ENCODE results near the gene SOX21. TPM values are rescaled to one million over a fixed set of nuclear protein-coding genes. Genes with fewer than 3 reads are reported as not detected.

The SOX21 gene
- total and polyA plus RNA-seq, 2 donors (not counting 1 experiment from before 2014, with no cell fraction given) = not detected

DNA sequence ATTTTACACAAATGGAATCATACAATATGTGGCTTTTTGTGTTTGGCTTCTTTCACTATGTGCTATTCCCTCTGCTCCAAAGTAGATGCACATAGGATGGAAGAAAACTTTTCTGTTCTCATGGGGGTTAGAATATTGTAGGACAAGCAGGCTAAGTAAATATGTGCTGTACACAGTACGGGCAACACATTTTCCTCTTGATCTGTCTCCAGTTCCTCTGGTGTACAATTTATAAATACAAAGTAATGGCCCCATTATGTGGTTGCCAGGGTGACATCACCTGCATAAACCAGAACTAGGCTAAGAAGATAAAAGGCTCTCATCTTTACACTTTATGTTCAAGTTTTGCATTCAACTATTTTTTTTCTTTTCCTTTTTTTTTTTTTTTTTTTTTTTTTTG is 41.0 kb upstream of the SOX21 start:
- ATAC-seq (ENCODE audit: low read depth) = no peak
- Histone ChIP-seq H3K9ac (ENCODE audit: low read length) (no peak overlapping the region), H3K27me3 (replicated peaks in 1 of 4; ENCODE audit: control extremely low read depth in 1 of 4, control insufficient read depth in 3 of 4, insufficient read depth in 4 of 4, low read length in 3 of 4) (no peaks in the 10 kb centered on the region), H3K4me3 (ENCODE audit: control extremely low read depth in 1 of 5, extremely low read depth in 1 of 5, insufficient read depth in 1 of 5, low read depth in 2 of 5, low read length in 4 of 5) (no peak overlapping the region), H3K79me2 (ENCODE audit: control insufficient read depth, insufficient read depth, low read length) (no peaks in the 10 kb centered on the region), H3K4me2 (replicated peaks; ENCODE audit: low read depth, low read length, poor library complexity, severe bottlenecking) (no peak overlapping the region), H3K27ac (ENCODE audit: low read length in 2 of 2) (no peak overlapping the region), H4K20me1 (ENCODE audit: control insufficient read depth, insufficient read depth, low read length, poor library complexity, severe bottlenecking) (no peaks in the 10 kb centered on the region), H3K4me1 (ENCODE audit: control insufficient read depth in 2 of 2, insufficient read depth in 2 of 2, low read length in 2 of 2) (no peaks in the 10 kb centered on the region), H3K36me3 (replicated peaks in 1 of 2; ENCODE audit: control extremely low read depth in 1 of 2, control insufficient read depth in 1 of 2, extremely low read depth in 1 of 2, insufficient read depth in 2 of 2, low read length in 1 of 2) (no peaks in the 10 kb centered on the region), H3K9me3 (ENCODE audit: control extremely low read depth in 1 of 3, control insufficient read depth in 2 of 3, insufficient read depth in 1 of 3, low read length in 2 of 3) (no peaks in the 10 kb centered on the region), H2AFZ (ENCODE audit: insufficient read depth, low read depth, low read length, poor library complexity, severe bottlenecking) (no peak overlapping the region)
- WGBS (ENCODE audit: insufficient coverage) = no CpG with 5 or more reads among the region's 1 CpG
- intact Hi-C loops (cut with micrococcal nuclease) = no loop called here
- Mint-ChIP-seq H3K9me3 (ENCODE audit: insufficient read depth) (no peaks in the 10 kb centered on the region), H3K27me3 (peaks cover 7% of the 10 kb centered on the region), H3K4me1 (no peaks in the 10 kb centered on the region), H3K27ac (no peak overlapping the region), H3K4me3 (no peak overlapping the region)
- no peak for DNase-seq
- POLR2A ChIA-PET = no interaction called here
- TF ChIP-seq EZH2 (IDR thresholded peaks at IDR 0.05; ENCODE audit: borderline replicate concordance, insufficient read depth, low read depth, low read length, poor library complexity, severe bottlenecking) (no peak), CTCF (IDR thresholded peaks at IDR 0.05) (no peak)
- CTCF ChIA-PET = no interaction called here

DNA sequence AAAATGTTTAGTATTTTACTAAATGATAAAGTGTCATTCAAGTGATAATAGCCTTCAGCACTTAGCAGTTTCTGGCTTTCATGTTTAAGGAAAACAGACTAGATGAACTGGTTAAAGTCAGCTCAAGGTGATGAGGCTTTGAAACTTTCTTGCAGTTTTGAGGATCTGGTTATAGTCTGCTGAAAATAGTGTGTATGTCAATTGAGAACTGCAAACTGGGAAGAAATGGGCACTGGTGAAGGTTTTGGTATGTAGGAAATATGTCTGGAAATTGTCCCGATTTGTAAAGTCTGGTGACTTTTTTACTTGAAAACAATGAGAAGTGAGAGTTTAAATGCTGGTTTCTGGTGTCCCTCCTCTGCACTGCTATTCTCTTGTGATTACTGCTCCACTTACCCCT is 36.8 kb upstream of the SOX21 start:
- 100% methylated on average over 1 of the region's 1 CpG for WGBS (ENCODE audit: insufficient coverage)
- H3K27ac Mint-ChIP-seq = no peak overlapping the region
- POLR2A ChIA-PET = no interaction called here

More for the DNA sequence above, 36.8 kb upstream of the SOX21 start:
- TF ChIP-seq CTCF (IDR thresholded peaks at IDR 0.05) (no peak), EZH2 (IDR thresholded peaks at IDR 0.05; ENCODE audit: borderline replicate concordance, insufficient read depth, low read depth, low read length, poor library complexity, severe bottlenecking) (no peak)
- no peak for ATAC-seq (ENCODE audit: low read depth)
- Histone ChIP-seq H3K4me1 (ENCODE audit: control insufficient read depth in 2 of 2, insufficient read depth in 2 of 2, low read length in 2 of 2) (no peaks in the 10 kb centered on the region), H4K20me1 (ENCODE audit: control insufficient read depth, insufficient read depth, low read length, poor library complexity, severe bottlenecking) (no peaks in the 10 kb centered on the region), H3K9ac (ENCODE audit: low read length) (no peak overlapping the region), H3K27ac (ENCODE audit: low read length in 2 of 2) (no peak overlapping the region), H3K4me3 (ENCODE audit: control extremely low read depth in 1 of 5, extremely low read depth in 1 of 5, insufficient read depth in 1 of 5, low read depth in 2 of 5, low read length in 4 of 5) (no peak overlapping the region), H3K79me2 (ENCODE audit: control insufficient read depth, insufficient read depth, low read length) (no peaks in the 10 kb centered on the region), H3K27me3 (replicated peaks in 1 of 4; ENCODE audit: control extremely low read depth in 1 of 4, control insufficient read depth in 3 of 4, insufficient read depth in 4 of 4, low read length in 3 of 4) (no peaks in the 10 kb centered on the region), H3K4me2 (replicated peaks; ENCODE audit: low read depth, low read length, poor library complexity, severe bottlenecking) (no peak overlapping the region), H2AFZ (ENCODE audit: insufficient read depth, low read depth, low read length, poor library complexity, severe bottlenecking) (no peak overlapping the region), H3K9me3 (ENCODE audit: control extremely low read depth in 1 of 3, control insufficient read depth in 2 of 3, insufficient read depth in 1 of 3, low read length in 2 of 3) (no peaks in the 10 kb centered on the region), H3K36me3 (replicated peaks in 1 of 2; ENCODE audit: control extremely low read depth in 1 of 2, control insufficient read depth in 1 of 2, extremely low read depth in 1 of 2, insufficient read depth in 2 of 2, low read length in 1 of 2) (no peaks in the 10 kb centered on the region)
- intact Hi-C loops (cut with micrococcal nuclease) = no loop called here
- Mint-ChIP-seq H3K4me3 (no peak overlapping the region), H3K4me1 (no peaks in the 10 kb centered on the region), H3K9me3 (ENCODE audit: insufficient read depth) (no peaks in the 10 kb centered on the region), H3K27me3 (peaks cover 7% of the 10 kb centered on the region)
- DNase-seq = no peak
- CTCF ChIA-PET = no interaction called here
